Keratinocyte (primary cell): Measurements from ENCODE around the gene PDE8A. TPM values are rescaled to one million over a fixed set of nuclear protein-coding genes. Genes with fewer than 3 reads are reported as not detected.

Experiments used
- DNase-seq: peaks from one replicate; pipeline ENCODE4 v3.0.0-alpha.2; 2011; ENCODE audit warnings: low read depth, missing footprints, low spot score
- FAIRE-seq: peaks from 2 replicates; lab custom pipeline; 2011; peaks lifted over from hg19 to GRCh38; lab: Jason Lieb, UNC
- H2AFZ ChIP-seq: 2 replicates; pipeline ENCODE4 v1.6.0; 2012; ENCODE audit warnings: low read length, control low read depth, inconsistent platforms; ENCODE audit not compliant: control insufficient read depth
- H3K27ac ChIP-seq: 2 replicates; pipeline ENCODE4 v1.5.1; 2011; ENCODE audit warnings: low read length; ENCODE audit not compliant: control insufficient read depth, insufficient read depth
- H3K27me3 ChIP-seq: 3 replicates; pipeline ENCODE4 v1.6.0; 2011; ENCODE audit warnings: low read length; ENCODE audit not compliant: control insufficient read depth, insufficient read depth; ENCODE audit errors: extremely low read depth
- H3K36me3 ChIP-seq, 2 experiments: 2 replicates in 1 of 2; 3 replicates in 1 of 2; pipeline ENCODE4 v1.5.1; 2011; ENCODE audit warnings: low read length in 2 of 2, mild to moderate bottlenecking in 1 of 2; ENCODE audit not compliant: control insufficient read depth in 2 of 2, insufficient read depth in 2 of 2; ENCODE audit errors: extremely low read depth in 1 of 2
- H3K4me1 ChIP-seq: 3 replicates; pipeline ENCODE4 v1.5.1; 2011; ENCODE audit warnings: low read length; ENCODE audit not compliant: control insufficient read depth, insufficient read depth; ENCODE audit errors: extremely low read depth
- H3K4me2 ChIP-seq: 3 replicates; pipeline ENCODE4 v1.6.0; 2011; ENCODE audit warnings: low read depth, low read length; ENCODE audit not compliant: control insufficient read depth, insufficient read depth; ENCODE audit errors: extremely low read depth
- H3K4me3 ChIP-seq, 3 experiments: fragments of 200-600 bp in 1 of 3; sonication (generic) in 1 of 3; 2 replicates in 2 of 3; 3 replicates in 1 of 3; pipeline ENCODE4 v1.5.1; 2011 to 2016; ENCODE audit warnings: low read length in 3 of 3, mild to moderate bottlenecking in 3 of 3, control low read depth in 2 of 3, inconsistent platforms in 1 of 3, low read depth in 1 of 3, mixed read lengths in 1 of 3, mixed run types in 1 of 3, moderate library complexity in 1 of 3; ENCODE audit not compliant: control insufficient read depth in 2 of 3, insufficient read depth in 2 of 3; ENCODE audit errors: extremely low read depth in 1 of 3
- H3K79me2 ChIP-seq: 2 replicates; pipeline ENCODE4 v1.6.0; 2012; ENCODE audit warnings: low read length; ENCODE audit not compliant: control insufficient read depth, insufficient read depth
- H3K9ac ChIP-seq: 3 replicates; pipeline ENCODE4 v1.6.0; 2011; ENCODE audit warnings: low read length; ENCODE audit not compliant: control insufficient read depth, insufficient read depth; ENCODE audit errors: extremely low read depth
- H3K9me1 ChIP-seq: 3 replicates; pipeline ENCODE4 v1.6.0; 2011; ENCODE audit warnings: low read length; ENCODE audit not compliant: control insufficient read depth, insufficient read depth; ENCODE audit errors: extremely low read depth
- H3K9me3 ChIP-seq: 2 replicates; pipeline ENCODE4 v1.5.1; 2012; ENCODE audit warnings: low read depth, low read length; ENCODE audit not compliant: control insufficient read depth
- H4K20me1 ChIP-seq: 3 replicates; pipeline ENCODE4 v1.6.0; 2011; ENCODE audit warnings: low read length; ENCODE audit not compliant: control insufficient read depth, insufficient read depth; ENCODE audit errors: extremely low read depth
- CTCF ChIP-seq, 3 experiments: IDR thresholded peaks in 1 of 3; conservative IDR thresholded peaks in 1 of 3; optimal IDR thresholded peaks in 1 of 3; 2 replicates in 2 of 3; 3 replicates in 1 of 3; pipeline versions ENCODE3 to v1.5.1; 2011; ENCODE audit warnings: low read length in 3 of 3, mild to moderate bottlenecking in 3 of 3, moderate library complexity in 2 of 3, control low read depth in 1 of 3, inconsistent platforms in 1 of 3; ENCODE audit not compliant: insufficient read depth in 2 of 3; ENCODE audit errors: extremely low read depth in 1 of 3
- EZH2 ChIP-seq: IDR thresholded peaks from one replicate; pipeline ENCODE4 v1.6.1; 2012; ENCODE audit warnings: inconsistent platforms, mild to moderate bottlenecking, low read length, moderate library complexity
- dilution Hi-C: fragments of 300-500 bp; cut with MboI; formaldehyde crosslinking; loops from one replicate; pipeline ENCODE4 v1.7.0; 2020; ENCODE audit warnings: low sequenced_read_pairs; ENCODE audit not compliant: extremely low pct_ligation_motif_present
- polyA plus RNA-seq, 5 experiments: library from polyadenylated mRNA; depleted of rRNA in 3 of 5; stranded (reverse) in 3 of 5; stranded (forward) in 1 of 5; unstranded in 1 of 5; fragments of >200 nt; gene quantifications; 1 replicate in 1 of 5; 2 replicates in 3 of 5; 3 replicates in 1 of 5; pipeline versions ENCODE4 v1.2.1 to v1.2.3, GENCODE V29; 2011 to 2012; ENCODE audit warnings: missing spikeins in 2 of 5, low read depth in 1 of 5, low replicate concordance in 1 of 5

Gene PDE8A
- polyA plus RNA-seq, 1 donor (not counting 4 experiments of a cell fraction or from before 2014, with no cell fraction given): 24.1 TPM

GRCh38 chr15:85035980-85036379 is 54.3 kb downstream of the PDE8A start:
- Histone ChIP-seq H3K4me2 (no peak overlapping the region), H3K27ac (no peak overlapping the region), H3K9ac (no peak overlapping the region), H3K4me1 (no peaks in the 10 kb centered on the region), H3K36me3 (no peaks in the 10 kb centered on the region), H3K79me2 (peaks cover 4% of the 10 kb centered on the region), H4K20me1 (no peaks in the 10 kb centered on the region), H3K9me1 (no peaks in the 10 kb centered on the region), H3K27me3 (no peaks in the 10 kb centered on the region), H3K9me3 (no peaks in the 10 kb centered on the region), H3K4me3 (no peak overlapping the region), H2AFZ (no peak overlapping the region)
- DNase-seq (no peak), FAIRE-seq (no peak)
- dilution Hi-C loops: no loop called here
- no peak for TF ChIP-seq EZH2
- TF ChIP-seq CTCF (optimal IDR thresholded peaks at IDR 0.05 in 1 of 3, IDR thresholded peaks at IDR 0.05 in 1 of 3, conservative IDR thresholded peaks at IDR 0.05 in 1 of 3; ENCODE audit: extremely low read depth in 1 of 3, insufficient read depth in 2 of 3, low read length in 3 of 3): no peak

DNA sequence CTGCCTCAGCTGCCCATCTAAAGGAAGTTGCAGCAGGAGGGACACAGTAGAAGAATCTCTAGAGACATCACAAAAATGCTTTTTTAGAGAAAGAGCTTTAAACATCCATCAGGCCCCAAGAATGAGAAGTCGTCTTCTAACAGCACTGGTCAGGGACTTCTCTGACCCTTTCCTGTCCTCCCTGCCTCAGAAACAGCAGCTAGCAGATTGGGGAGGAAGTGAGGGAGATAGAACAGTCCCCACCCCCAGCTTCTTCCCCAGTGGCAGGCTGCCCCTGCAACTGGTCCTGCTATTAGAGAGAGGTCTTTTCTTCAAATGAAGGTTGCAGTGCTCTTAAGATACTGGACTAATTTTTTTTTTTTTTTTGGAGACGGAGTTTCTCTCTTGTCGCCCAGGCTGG is 55.1 kb downstream of the PDE8A start:
- Histone ChIP-seq H3K27me3 (no peaks in the 10 kb centered on the region), H4K20me1 (no peaks in the 10 kb centered on the region), H3K4me1 (no peaks in the 10 kb centered on the region), H3K4me3 (no peak overlapping the region), H3K27ac (no peak overlapping the region), H3K9me3 (no peaks in the 10 kb centered on the region), H3K9me1 (no peaks in the 10 kb centered on the region), H2AFZ (no peak overlapping the region), H3K9ac (no peak overlapping the region), H3K36me3 (no peaks in the 10 kb centered on the region), H3K79me2 (no peaks in the 10 kb centered on the region), H3K4me2 (no peak overlapping the region)
- dilution Hi-C loops: no loop called here
- FAIRE-seq: no peak
- TF ChIP-seq CTCF (optimal IDR thresholded peaks at IDR 0.05 in 1 of 3, IDR thresholded peaks at IDR 0.05 in 1 of 3, conservative IDR thresholded peaks at IDR 0.05 in 1 of 3; ENCODE audit: extremely low read depth in 1 of 3, insufficient read depth in 2 of 3, low read length in 3 of 3): no peak
- TF ChIP-seq EZH2: no peak
- no peak for DNase-seq
